ENCODE measurements around the gene ADGRG7.

Gene ADGRG7

DNA sequence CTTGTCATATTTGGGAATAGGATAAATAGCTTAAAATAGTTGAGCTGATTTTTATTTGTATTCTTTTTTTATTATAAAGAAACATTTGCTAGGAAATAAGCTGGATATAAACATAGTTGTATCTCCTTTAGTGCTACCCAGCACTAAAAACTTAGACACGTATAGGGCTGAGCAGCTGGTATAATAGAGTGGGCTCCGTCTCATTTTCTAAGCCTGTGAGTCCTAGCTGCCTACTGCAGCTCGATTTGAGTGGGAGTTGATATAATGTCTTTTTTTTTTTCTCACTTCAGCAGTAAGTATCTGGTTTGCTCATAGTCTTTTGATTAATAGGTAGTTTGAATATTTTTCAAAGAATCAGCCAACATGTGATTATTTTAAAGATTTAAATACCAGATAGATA is 134.1 kb downstream of the ADGRG7 start:
- DNase-seq (ENCODE audit: low read depth, low spot score): no peak

DNA sequence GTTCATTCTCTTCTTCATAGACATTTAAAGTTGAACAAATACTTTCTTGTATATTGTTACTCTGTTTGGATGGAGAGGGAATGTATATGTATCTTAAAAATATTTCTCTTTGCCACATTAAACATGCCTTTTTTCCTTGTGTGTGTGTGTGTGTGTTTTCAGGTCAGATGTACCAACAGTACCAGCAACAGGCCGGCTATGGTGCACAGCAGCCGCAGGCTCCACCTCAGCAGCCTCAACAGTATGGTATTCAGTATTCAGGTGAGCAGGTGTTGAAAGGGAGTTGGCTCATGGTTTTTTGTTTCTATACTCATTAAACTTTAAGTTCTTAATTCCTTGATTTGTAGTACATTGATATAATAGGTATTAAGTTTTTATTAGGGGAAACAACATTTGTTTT is 135.3 kb downstream of the ADGRG7 start:
- DNase-seq (ENCODE audit: low read depth, low spot score): no peak
